HEK293T (cell line): Measurements from ENCODE around the gene CBX4.

Source experiments
- ARNT ChIP-seq: fragments of 450-650 bp; IDR thresholded peaks from 2 replicates; pipeline ENCODE4 v1.6.1; 2017; ENCODE audit warnings: mild to moderate bottlenecking
- BHLHE40 ChIP-seq: fragments of 450-650 bp; IDR thresholded peaks from 2 replicates; pipeline ENCODE4 v1.6.1; 2016; ENCODE audit warnings: mild to moderate bottlenecking, moderate library complexity, borderline replicate concordance
- ELF4 ChIP-seq: fragments of 450-650 bp; IDR thresholded peaks from 2 replicates; pipeline ENCODE4 v1.6.1; 2017; ENCODE audit warnings: antibody characterized with exemption
- FOXK2 ChIP-seq: fragments of 450-650 bp; IDR thresholded peaks from 2 replicates; pipeline ENCODE4 v1.6.1; 2016; ENCODE audit warnings: mild to moderate bottlenecking
- FOXM1 ChIP-seq: fragments of 450-650 bp; IDR thresholded peaks from 2 replicates; pipeline ENCODE4 v1.6.1; 2017; ENCODE audit warnings: mild to moderate bottlenecking, borderline replicate concordance
- HDGF ChIP-seq: fragments of 450-650 bp; IDR thresholded peaks from 2 replicates; pipeline ENCODE4 v1.6.1; 2017; ENCODE audit warnings: antibody characterized with exemption, borderline replicate concordance
- L3MBTL2 ChIP-seq: fragments of 450-650 bp; conservative IDR thresholded peaks from 2 replicates; pipeline ENCODE4 v1.6.1; 2016; ENCODE audit warnings: mild to moderate bottlenecking
- NFRKB ChIP-seq: fragments of 450-650 bp; IDR thresholded peaks from 2 replicates; pipeline ENCODE4 v1.6.1; 2016; ENCODE audit warnings: mild to moderate bottlenecking, moderate library complexity
- PKNOX1 ChIP-seq: fragments of 450-650 bp; IDR thresholded peaks from 2 replicates; pipeline ENCODE4 v1.6.1; 2016
- SP1 ChIP-seq: fragments of 450-650 bp; IDR thresholded peaks from 2 replicates; pipeline ENCODE4 v1.6.1; 2017
- SUZ12 ChIP-seq: fragments of 450-650 bp; IDR thresholded peaks from 2 replicates; pipeline ENCODE4 v1.6.1; 2016; ENCODE audit warnings: mild to moderate bottlenecking
- TARDBP ChIP-seq: fragments of 450-650 bp; IDR thresholded peaks from 2 replicates; pipeline ENCODE4 v1.6.1; 2016
- ZNF384 ChIP-seq: fragments of 450-650 bp; IDR thresholded peaks from 2 replicates; pipeline ENCODE4 v1.6.1; 2016

GRCh38 chr17:79855331-79856124, 16.3 kb upstream of the CBX4 start:
- no peak for TF ChIP-seq FOXM1
- no peak for TF ChIP-seq HDGF
- no peak for TF ChIP-seq ZNF384
- no peak for TF ChIP-seq SP1
- no peak for TF ChIP-seq BHLHE40
- no peak for TF ChIP-seq TARDBP
- TF ChIP-seq SUZ12: no peak
- TF ChIP-seq FOXK2: no peak
- no peak for TF ChIP-seq ARNT
- TF ChIP-seq NFRKB: no peak
- no peak for TF ChIP-seq PKNOX1
- no peak for TF ChIP-seq ELF4
- TF ChIP-seq L3MBTL2: no peak
